Gastroesophageal sphincter (tissue), 4 donors: ENCODE results near the gene MPHOSPH10. TPM values are rescaled to one million over a fixed set of nuclear protein-coding genes. Genes with fewer than 3 reads are reported as not detected.

Experiments
- ATAC-seq: fragments of 150-250 bp; one replicate; pipeline ENCODE4 v1.9.1; 2016; ENCODE audit warnings: mild to moderate bottlenecking, moderate library complexity
- H3K27ac ChIP-seq, 4 donors: fragments of 200-600 bp; sonication (generic) in 3 of 4; 1 replicate in 3 of 4; 2 replicates in 1 of 4; pipeline ENCODE4 v1.5.1; 2016 to 2019
- H3K27me3 ChIP-seq: fragments of 200-600 bp; sonication (generic); one replicate; pipeline ENCODE4 v1.5.1; 2019
- H3K36me3 ChIP-seq, 2 donors: fragments of 200-600 bp; sonication (generic); one replicate each; pipeline ENCODE4 v1.5.1; 2019; ENCODE audit warnings: control low read depth in 1 of 2
- H3K4me1 ChIP-seq, 3 donors: fragments of 200-600 bp; sonication (generic); 1 replicate in 2 of 3; 2 replicates in 1 of 3; pipeline ENCODE4 v1.5.1; 2016 to 2019; ENCODE audit warnings: control low read depth in 2 of 3
- H3K4me3 ChIP-seq, 2 donors: fragments of 200-600 bp; sonication (generic); one replicate each; pipeline ENCODE4 v1.5.1; 2019; ENCODE audit warnings: mild to moderate bottlenecking in 1 of 2, moderate library complexity in 1 of 2
- H3K9me3 ChIP-seq, 3 donors: fragments of 200-600 bp; sonication (generic); one replicate each; pipeline ENCODE4 v1.5.1; 2017 to 2019; ENCODE audit warnings: control low read depth in 2 of 3
- EP300 ChIP-seq: sonication (generic); formaldehyde crosslinking; IDR thresholded peaks from one replicate; pipeline ENCODE4 v1.6.1; 2017; ENCODE audit warnings: antibody characterized with exemption, mild to moderate bottlenecking
- POLR2A ChIP-seq, 2 donors: fragments of 450-650 bp; IDR thresholded peaks; one replicate each; pipeline ENCODE4 v1.6.1; 2017; ENCODE audit warnings: antibody characterized with exemption in 2 of 2, mild to moderate bottlenecking in 2 of 2, moderate library complexity in 1 of 2
- POLR2AphosphoS5 ChIP-seq: sonication (generic); formaldehyde crosslinking; IDR thresholded peaks from one replicate; pipeline ENCODE4 v1.6.1; 2017; ENCODE audit warnings: antibody characterized with exemption
- WGBS, 2 donors: methylation state at CpG; one replicate each; pipeline ENCODE4 v1.1.5; 2018; ENCODE audit warnings: low coverage in 1 of 2; 5-methylcytosine and 5-hydroxymethylcytosine counted together
- small RNA-seq, 4 donors: library from RNA; depleted of rRNA; stranded (forward); fragments of <200 nt; gene quantifications; one replicate each; pipeline ENCODE3, GENCODE V24; 2016
- total RNA-seq, 4 donors: library from RNA; depleted of rRNA; stranded (reverse); fragments of >200 nt; gene quantifications; one replicate each; pipeline ENCODE4 v1.1.0, GENCODE V29; 2016
- TF ChIP-seq, protein P1 (sequence below), 4 experiments: fragments of 200-600 bp in 2 of 4; fragments of 450-650 bp in 2 of 4; sonication (generic) in 1 of 4; IDR thresholded peaks; one replicate each; pipeline ENCODE4 v1.5.1; 2017 to 2019; ENCODE audit warnings: antibody characterized with exemption in 4 of 4, mild to moderate bottlenecking in 2 of 4, moderate library complexity in 2 of 4

The MPHOSPH10 gene
- total RNA-seq, 4 donors from 2014 or later, result 16.2 to 24.6 (median 22.1) TPM

DNA sequence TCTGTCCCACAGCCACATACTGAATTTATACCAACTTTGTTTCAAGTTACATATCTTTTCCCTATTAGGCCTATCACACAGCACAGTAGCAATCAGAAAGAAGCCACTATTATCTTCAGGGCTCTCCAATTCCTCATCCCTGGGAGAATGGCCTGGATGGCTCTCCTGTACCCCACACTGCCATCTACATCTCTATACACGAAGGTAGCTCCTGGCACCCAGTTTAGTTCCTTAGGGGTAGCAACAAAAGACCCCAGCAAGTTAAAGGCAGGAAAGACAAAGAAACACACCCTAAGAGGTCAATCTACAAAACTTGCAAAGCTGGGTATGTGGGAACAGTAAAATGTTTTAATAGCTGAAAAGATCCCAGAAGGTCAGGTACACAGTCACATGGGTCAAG is 56.5 kb downstream of the MPHOSPH10 start:
- WGBS, 2 donors, result 44 to 67% methylated on average over 1 of the region's 1 CpG
- no peaks in the 10 kb centered on the region for H3K27me3 ChIP-seq

DNA sequence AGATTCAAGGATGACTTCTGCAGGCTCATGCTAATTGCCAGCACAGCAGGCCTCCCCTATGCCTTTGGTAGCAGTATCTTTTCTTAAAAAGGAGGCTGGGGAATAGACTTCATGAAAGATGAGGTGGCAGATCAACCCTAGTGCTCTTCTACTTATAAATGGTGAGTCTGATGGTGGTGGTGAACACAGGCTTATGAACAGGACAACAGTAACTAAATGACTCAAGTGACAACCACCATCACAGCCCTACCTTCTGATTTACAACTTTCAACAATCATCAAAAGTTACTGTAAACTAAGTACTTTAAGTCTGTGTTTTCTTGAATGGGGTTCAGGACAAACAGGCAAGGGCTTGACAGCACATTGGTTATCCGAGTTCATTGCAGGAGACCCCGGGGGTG is 57.2 kb downstream of the MPHOSPH10 start:
- peaks cover 0 to 10% (median 0%) of the 10 kb centered on the region in 3 donors for H3K4me1 ChIP-seq
- no peaks in the 10 kb centered on the region for H3K9me3 ChIP-seq
- H3K27ac ChIP-seq, result no peak overlapping the region
- TF ChIP-seq, protein P1, sequence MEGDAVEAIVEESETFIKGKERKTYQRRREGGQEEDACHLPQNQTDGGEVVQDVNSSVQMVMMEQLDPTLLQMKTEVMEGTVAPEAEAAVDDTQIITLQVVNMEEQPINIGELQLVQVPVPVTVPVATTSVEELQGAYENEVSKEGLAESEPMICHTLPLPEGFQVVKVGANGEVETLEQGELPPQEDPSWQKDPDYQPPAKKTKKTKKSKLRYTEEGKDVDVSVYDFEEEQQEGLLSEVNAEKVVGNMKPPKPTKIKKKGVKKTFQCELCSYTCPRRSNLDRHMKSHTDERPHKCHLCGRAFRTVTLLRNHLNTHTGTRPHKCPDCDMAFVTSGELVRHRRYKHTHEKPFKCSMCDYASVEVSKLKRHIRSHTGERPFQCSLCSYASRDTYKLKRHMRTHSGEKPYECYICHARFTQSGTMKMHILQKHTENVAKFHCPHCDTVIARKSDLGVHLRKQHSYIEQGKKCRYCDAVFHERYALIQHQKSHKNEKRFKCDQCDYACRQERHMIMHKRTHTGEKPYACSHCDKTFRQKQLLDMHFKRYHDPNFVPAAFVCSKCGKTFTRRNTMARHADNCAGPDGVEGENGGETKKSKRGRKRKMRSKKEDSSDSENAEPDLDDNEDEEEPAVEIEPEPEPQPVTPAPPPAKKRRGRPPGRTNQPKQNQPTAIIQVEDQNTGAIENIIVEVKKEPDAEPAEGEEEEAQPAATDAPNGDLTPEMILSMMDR (IDR thresholded peaks at IDR 0.05), result no peak
- TF ChIP-seq POLR2AphosphoS5, result no peak
- no peak for TF ChIP-seq EP300
- no peak for TF ChIP-seq POLR2A (IDR thresholded peaks at IDR 0.05)
- H3K27me3 ChIP-seq, result no peaks in the 10 kb centered on the region
- peaks cover 0 to 39% of the 10 kb centered on the region in 2 donors for H3K36me3 ChIP-seq
- no peak overlapping the region for H3K4me3 ChIP-seq
- WGBS, 2 donors, result 55 to 71% methylated on average over 1 to 2 of the region's 2 CpGs
- no peak for ATAC-seq

More for the DNA sequence above, 56.5 kb downstream of the MPHOSPH10 start:
- Histone ChIP-seq H3K36me3 (peaks cover 0 to 39% of the 10 kb centered on the region in 2 donors), H3K9me3 (no peaks in the 10 kb centered on the region), H3K4me1 (peaks cover 0 to 10% (median 0%) of the 10 kb centered on the region in 3 donors), H3K4me3 (no peak overlapping the region), H3K27ac (no peak overlapping the region)
- no peak for ATAC-seq
- no peak for TF ChIP-seq EP300
- TF ChIP-seq, protein P1 (IDR thresholded peaks at IDR 0.05), result no peak

DNA sequence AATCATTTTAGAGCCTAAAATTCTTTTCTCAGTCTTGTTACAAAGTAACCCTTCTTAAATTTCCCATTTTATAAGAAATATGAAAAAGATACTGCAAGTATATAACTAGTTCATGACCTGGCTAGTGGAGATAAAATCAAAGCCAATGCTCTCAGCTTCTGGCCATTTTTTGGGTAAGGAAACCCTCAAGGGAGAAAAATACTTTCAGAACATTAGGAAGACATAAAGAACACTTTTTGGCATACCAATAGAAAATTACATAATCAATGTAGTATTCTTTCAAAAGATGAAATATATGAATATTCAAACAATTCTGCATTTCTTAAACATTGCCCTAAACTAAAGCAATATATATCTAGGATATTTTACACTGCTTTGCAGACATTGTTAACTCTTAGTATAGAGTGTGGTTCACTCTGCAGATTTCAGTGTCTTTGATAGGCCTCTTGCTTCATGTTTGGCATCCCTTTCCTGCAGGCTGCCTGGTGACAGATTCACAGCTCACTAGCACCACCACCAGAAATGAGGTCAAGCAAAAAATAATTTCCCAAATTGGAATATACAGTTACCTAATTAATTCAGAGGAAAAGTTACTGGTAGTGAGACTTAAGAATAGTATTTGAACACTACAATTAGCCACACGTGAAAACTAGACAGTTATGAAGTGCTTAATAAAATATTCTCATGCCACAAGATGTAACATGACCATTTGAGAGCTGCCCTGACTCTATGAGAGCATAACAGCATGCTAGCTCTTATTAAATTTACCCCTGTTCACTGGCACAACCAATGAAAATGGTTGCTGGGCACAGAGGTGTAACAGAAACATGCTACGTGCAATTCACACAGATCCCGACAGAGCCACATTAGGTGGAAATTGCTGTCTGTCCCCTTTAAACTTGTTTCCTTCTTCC is 60.5 kb downstream of the MPHOSPH10 start:
- H3K36me3 ChIP-seq, result peaks cover 0 to 32% of the 10 kb centered on the region in 2 donors
- no peaks in the 10 kb centered on the region for H3K27me3 ChIP-seq
- H3K4me1 ChIP-seq, result peaks cover 0 to 10% (median 0%) of the 10 kb centered on the region in 3 donors
- H3K4me3 ChIP-seq, result no peak overlapping the region
- no peak for TF ChIP-seq POLR2A (IDR thresholded peaks at IDR 0.05)
- TF ChIP-seq, protein P1 (IDR thresholded peaks at IDR 0.05), result peak in 3 of 4 experiments; percentile 23 to 41 (median 30)
- no peak for TF ChIP-seq POLR2AphosphoS5
- no peak for TF ChIP-seq EP300
- H3K27ac ChIP-seq, result no peak overlapping the region
- 26 to 58% methylated on average over 3 of the region's 3 CpGs for WGBS, 2 donors
- ATAC-seq, result no peak
- H3K9me3 ChIP-seq, result no peaks in the 10 kb centered on the region

DNA sequence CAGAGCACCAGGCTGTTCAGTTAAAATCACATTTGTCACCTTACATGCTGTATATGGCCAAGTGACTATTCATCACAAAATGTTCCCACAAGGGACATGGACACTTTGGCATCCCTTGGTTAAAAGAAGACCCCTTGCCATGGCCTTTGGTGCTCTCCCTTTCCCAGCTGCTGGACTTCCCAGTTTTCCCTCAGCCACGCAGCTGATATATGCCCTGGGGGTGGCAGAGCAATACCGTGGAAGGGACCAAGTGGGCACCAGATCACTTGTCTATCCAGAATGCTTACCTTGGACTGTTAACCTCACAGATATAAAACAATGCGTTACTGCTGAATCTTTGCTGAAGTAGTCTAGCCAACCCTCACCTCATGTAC is 61.1 kb downstream of the MPHOSPH10 start:
- Histone ChIP-seq H3K27ac (no peak overlapping the region), H3K27me3 (no peaks in the 10 kb centered on the region), H3K36me3 (peaks cover 0 to 30% of the 10 kb centered on the region in 2 donors), H3K4me3 (no peak overlapping the region), H3K9me3 (no peaks in the 10 kb centered on the region), H3K4me1 (peaks cover 0 to 10% (median 0%) of the 10 kb centered on the region in 3 donors)
- TF ChIP-seq EP300 (no peak), POLR2AphosphoS5 (no peak), POLR2A (IDR thresholded peaks at IDR 0.05) (no peak)
- TF ChIP-seq, protein P1 (IDR thresholded peaks at IDR 0.05), result no peak
- no peak for ATAC-seq
- 79 to 100% methylated on average over 1 to 2 of the region's 3 CpGs for WGBS, 2 donors

Small RNA genes lying within 50 kb of the gene (small RNA-seq; reads per million reads assigned to genes)
- 0 reads per million in 4 donors for gene AC007881.1

Other genes starting within 250 kb of the MPHOSPH10 start
- gene VAX2, start 230.1 kb upstream of the MPHOSPH10 start, total RNA-seq, result 1 to 10 TPM in 2 of 4 donors, not detected in 2; 1.9 to 2.0 TPM
- gene ATP6V1B1, start 194.7 kb upstream of the MPHOSPH10 start, total RNA-seq, result under 1 TPM in 1 of 4 donors, not detected in 3; 0.46 TPM
- 1 to 10 TPM in 2 of 4 donors, under 1 TPM in 2; 0.27 to 2.8 (median 0.97) TPM for gene ANKRD53, start 152.0 kb upstream of the MPHOSPH10 start, total RNA-seq
- 10 to 100 TPM; 24.6 to 41.0 (median 34.9) TPM for gene TEX261, start 135.8 kb upstream of the MPHOSPH10 start, total RNA-seq
- gene NAGK, start 62.0 kb upstream of the MPHOSPH10 start, total RNA-seq, result 10 to 100 TPM; 46.7 to 93.8 (median 66.1) TPM
- gene MCEE, start 405 bp upstream of the MPHOSPH10 start, total RNA-seq, result 10 to 100 TPM; 11.9 to 23.7 (median 19.1) TPM
- 10 to 100 TPM; 15.1 to 19.3 (median 16.4) TPM for gene PAIP2B, start 96.5 kb downstream of the MPHOSPH10 start, total RNA-seq
- 100 to 1,000 TPM in 2 of 4 donors, 10 to 100 TPM in 2; 80.7 to 223 (median 122) TPM for gene ZNF638, start 201.1 kb downstream of the MPHOSPH10 start, total RNA-seq